ENCODE results near the gene ATRX. TPM values are rescaled to one million over a fixed set of nuclear protein-coding genes. Genes with fewer than 3 reads are reported as not detected.
"Not testable (repeated sequence)": the region's sequence is repeated elsewhere in the genome, so short reads cannot be mapped to it uniquely, and the experiment has no call there.

The ATRX gene
- polyA plus RNA-seq, 3 donors from 2014 or later: 13.2 to 79.8 (median 25.5) TPM

DNA sequence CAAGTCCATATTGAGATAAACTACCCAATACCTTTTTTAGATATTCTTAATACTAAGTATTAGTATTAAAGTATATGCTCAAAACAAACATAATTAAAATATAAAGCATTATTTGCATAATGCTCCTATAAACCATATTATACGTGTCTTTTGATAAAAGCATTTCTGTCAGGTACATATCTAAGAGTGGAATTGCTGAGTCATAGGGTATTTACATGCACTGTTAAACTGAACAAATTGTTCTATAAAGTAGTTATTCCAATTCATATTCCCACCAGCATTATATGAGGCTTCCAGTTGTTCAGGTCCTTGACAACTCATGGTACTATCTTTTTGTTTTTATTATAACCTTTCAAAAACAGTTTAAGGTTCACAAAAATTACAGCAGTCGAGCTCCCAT lies 224.6 kb downstream of the ATRX start:
- peaks cover 0 to 2% (median 0%) of the 10 kb centered on the region in 6 donors for H3K9me3 Mint-ChIP-seq
- peaks cover 3 to 15% (median 10%) of the 10 kb centered on the region in 3 donors for H3K36me3 Mint-ChIP-seq
- H3K27me3 Mint-ChIP-seq (ENCODE audit: low read depth in 3 of 3): peaks cover 2 to 7% (median 3%) of the 10 kb centered on the region in 3 donors
- no peak overlapping the region for H3K4me3 Mint-ChIP-seq
- H3K27ac Mint-ChIP-seq: no peak overlapping the region
- DNase-seq: no peak
- H3K4me1 Mint-ChIP-seq: peaks cover 7 to 8% of the 10 kb centered on the region in 2 donors

DNA sequence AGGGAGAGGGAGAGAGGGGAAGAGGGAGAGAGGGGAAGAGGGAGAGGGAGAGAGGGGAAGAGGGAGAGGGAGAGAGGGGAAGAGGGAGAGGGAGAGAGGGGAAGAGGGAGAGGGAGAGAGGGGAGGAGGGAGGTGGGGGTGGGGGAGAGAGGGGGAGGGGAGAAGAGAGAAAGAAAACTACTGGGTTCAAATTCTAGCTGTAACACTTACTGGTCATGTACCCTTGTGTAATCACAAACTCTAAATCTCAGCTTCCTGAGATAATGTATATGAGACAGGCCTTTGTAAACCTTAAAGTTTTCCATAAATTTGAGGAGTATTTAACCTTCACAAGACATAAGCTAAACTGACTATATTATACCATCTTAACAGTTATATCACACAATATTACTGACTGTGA lies 229.7 kb downstream of the ATRX start:
- H3K4me3 Mint-ChIP-seq: no peak overlapping the region
- H3K27ac Mint-ChIP-seq: no peak overlapping the region
- H3K4me1 Mint-ChIP-seq: no peaks in the 10 kb centered on the region
- peaks cover 3 to 9% (median 9%) of the 10 kb centered on the region in 3 donors for H3K36me3 Mint-ChIP-seq
- H3K27me3 Mint-ChIP-seq (ENCODE audit: low read depth in 3 of 3): peaks cover 3 to 6% (median 4%) of the 10 kb centered on the region in 3 donors
- no peak for DNase-seq
- no peaks in the 10 kb centered on the region for H3K9me3 Mint-ChIP-seq

DNA sequence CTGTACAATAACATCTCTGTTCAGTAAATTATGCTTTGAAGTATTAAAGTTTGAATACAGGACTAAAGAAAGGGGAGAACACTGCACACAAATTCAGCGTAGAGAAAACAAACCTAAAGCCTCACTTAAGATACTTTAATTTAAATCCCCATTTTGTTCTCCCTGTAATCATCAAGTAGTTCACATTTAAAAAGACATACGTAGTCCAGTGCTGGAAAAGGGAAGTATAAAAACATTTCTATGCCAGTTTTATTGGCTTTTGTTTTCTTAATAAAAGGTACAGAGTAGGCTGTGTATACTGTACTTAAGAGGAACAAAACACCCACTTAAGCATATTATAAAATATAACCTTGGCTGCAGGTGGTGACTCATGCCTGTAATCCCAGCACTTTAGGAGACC lies 237.3 kb downstream of the ATRX start:
- Mint-ChIP-seq H3K27ac (no peak overlapping the region), H3K9me3 (peaks cover 0 to 3% (median 0%) of the 10 kb centered on the region in 6 donors)
- DNase-seq: no peak

DNA sequence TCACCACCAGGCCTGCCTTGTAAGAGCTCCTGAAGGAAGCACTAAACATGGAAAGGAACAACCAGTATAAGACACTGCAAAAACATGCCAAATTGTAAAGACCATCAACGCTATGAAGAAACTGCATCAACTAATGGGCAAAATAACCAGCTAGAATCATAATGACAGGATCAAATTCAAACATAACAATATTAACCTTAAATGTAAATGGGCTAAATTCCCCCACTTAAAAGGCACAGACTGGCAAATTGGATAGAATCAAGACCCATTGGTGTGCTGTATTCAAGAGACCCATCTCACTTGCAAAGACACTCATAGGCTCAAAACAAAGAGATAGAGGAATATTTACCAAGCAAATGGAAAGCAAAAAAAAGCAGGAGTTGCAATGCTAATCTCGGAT lies 246.2 kb downstream of the ATRX start:
- not testable (repeated sequence) for DNase-seq; H3K4me3 Mint-ChIP-seq; H3K27ac Mint-ChIP-seq; H3K27me3 Mint-ChIP-seq (ENCODE audit: low read depth in 3 of 3); H3K4me1 Mint-ChIP-seq; H3K9me3 Mint-ChIP-seq
- H3K36me3 Mint-ChIP-seq: peaks cover 0 to 26% (median 25%) of the 10 kb centered on the region in 3 donors

More for the DNA sequence above, 237.3 kb downstream of the ATRX start:
- Mint-ChIP-seq H3K36me3 (peaks cover 4 to 7% (median 4%) of the 10 kb centered on the region in 3 donors), H3K4me3 (no peak overlapping the region), H3K27me3 (ENCODE audit: low read depth in 3 of 3) (peaks cover 0 to 3% (median 2%) of the 10 kb centered on the region in 3 donors), H3K4me1 (no peaks in the 10 kb centered on the region)

DNA sequence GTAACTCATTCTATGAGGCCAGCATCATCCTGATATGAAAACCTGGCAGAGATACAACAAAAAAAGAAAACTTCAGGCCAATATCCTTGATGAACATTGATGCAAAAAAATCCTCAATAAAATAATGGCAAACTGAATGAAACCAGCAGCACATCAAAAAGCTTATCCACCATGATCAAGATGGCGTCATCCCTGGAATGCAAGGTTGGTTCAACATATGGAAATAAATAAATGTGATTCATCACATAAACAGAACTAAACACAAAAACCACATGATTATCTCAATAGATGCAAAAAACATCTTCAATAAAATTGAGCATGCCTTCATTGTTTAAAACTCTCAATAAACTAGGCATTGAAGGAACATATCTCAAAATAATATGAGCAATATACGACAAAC lies 254.8 kb downstream of the ATRX start:
- not testable (repeated sequence) for H3K27me3 Mint-ChIP-seq (ENCODE audit: low read depth in 3 of 3); DNase-seq; H3K27ac Mint-ChIP-seq; H3K4me3 Mint-ChIP-seq
- Mint-ChIP-seq H3K4me1 (peaks cover 14 to 18% of the 10 kb centered on the region in 2 donors), H3K9me3 (peaks cover 0 to 13% (median 8%) of the 10 kb centered on the region in 6 donors), H3K36me3 (peaks cover 16 to 37% (median 21%) of the 10 kb centered on the region in 3 donors)

DNA sequence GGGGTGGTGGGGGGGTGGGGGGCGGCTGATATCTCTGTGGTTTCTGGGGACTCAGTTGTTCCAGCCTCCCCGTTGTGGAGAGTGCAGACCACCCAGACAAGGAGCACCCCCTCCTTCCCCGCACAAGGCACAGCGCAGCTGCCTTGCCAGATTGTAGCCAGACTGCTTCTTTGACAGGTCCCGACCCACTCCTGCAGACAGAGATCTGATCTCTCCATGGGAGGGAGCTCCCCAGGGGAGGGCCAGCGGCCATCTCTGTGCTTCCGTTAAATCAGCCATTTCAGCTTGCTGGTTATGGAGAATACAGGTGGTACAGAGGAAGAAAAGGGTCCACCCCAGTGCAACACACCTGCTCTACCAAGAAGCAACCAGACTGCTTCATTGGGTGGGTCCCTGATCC lies 258.0 kb downstream of the ATRX start:
- Mint-ChIP-seq H3K4me3 (no peak overlapping the region), H3K4me1 (peaks cover 14 to 18% of the 10 kb centered on the region in 2 donors), H3K9me3 (peaks cover 0 to 13% (median 8%) of the 10 kb centered on the region in 6 donors), H3K27ac (no peak overlapping the region), H3K36me3 (peaks cover 16 to 35% (median 21%) of the 10 kb centered on the region in 3 donors), H3K27me3 (ENCODE audit: low read depth in 3 of 3) (peaks cover 0 to 8% (median 1%) of the 10 kb centered on the region in 3 donors)
- no peak for DNase-seq

DNA sequence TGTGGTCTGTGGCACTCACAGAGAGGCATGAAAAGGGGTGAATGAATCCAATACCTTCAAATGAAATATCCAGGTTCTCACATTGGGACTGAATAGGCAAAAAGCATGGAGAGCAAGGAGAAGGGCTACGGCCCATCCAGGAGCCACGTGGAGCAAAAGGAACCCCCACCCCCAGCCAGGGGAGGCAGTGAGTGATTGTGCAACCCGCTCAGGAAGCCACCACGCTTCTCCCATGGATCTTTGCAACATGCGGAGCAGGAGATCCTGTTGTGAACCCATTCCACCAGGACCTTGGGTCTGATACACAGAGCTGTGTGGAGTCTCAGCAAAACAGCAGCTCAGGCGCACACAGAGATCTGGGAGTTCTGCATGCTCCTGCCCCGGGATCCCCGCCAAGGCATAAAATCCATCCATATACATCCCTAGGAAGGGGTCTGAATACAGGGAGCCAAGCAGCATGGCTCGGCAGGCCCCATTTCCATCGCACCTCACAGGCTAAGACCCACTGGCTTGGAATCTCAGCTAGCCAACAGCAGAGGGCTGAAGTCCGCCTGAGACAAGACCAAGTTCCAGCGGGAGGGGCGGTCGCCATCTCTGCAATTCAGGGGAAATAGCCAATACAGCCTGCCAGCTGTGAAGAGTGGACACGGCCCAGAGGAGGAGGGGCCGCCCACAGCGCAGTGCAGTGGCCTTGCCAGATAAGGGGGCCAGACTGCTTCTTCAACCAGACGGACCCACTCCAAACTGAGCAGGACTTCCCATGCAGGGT lies 258.6 kb downstream of the ATRX start:
- H3K27me3 Mint-ChIP-seq (ENCODE audit: low read depth in 3 of 3): peaks cover 0 to 6% (median 1%) of the 10 kb centered on the region in 3 donors
- DNase-seq: no peak
- peaks cover 14 to 18% of the 10 kb centered on the region in 2 donors for H3K4me1 Mint-ChIP-seq
- H3K27ac Mint-ChIP-seq: no peak overlapping the region
- H3K9me3 Mint-ChIP-seq: peaks cover 0 to 13% (median 8%) of the 10 kb centered on the region in 6 donors
- H3K4me3 Mint-ChIP-seq: no peak overlapping the region
- peaks cover 16 to 31% (median 21%) of the 10 kb centered on the region in 3 donors for H3K36me3 Mint-ChIP-seq

DNA sequence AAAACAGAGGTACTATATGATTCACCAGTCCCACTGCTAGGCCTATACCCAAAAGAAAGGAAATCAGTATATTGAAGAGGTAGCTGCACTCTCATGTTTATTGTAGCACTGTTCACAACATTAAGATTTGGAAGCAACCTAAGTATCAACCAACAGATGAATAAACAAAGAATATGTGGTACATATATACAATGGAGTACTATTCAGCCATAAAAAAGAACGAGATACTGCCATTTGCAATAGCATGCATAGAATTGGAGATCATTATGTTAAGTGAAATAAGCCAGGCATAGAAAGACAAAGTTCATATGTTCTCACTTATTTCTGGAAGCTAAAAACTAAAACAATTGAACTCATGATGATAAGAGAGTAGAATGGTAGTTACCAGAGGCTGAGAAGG lies 266.3 kb downstream of the ATRX start:
- peaks cover 10 to 33% (median 15%) of the 10 kb centered on the region in 3 donors for H3K36me3 Mint-ChIP-seq
- no peak overlapping the region for H3K27ac Mint-ChIP-seq
- DNase-seq: no peak
- H3K27me3 Mint-ChIP-seq (ENCODE audit: low read depth in 3 of 3): peaks cover 0 to 4% (median 0%) of the 10 kb centered on the region in 3 donors
- peaks cover 3 to 13% of the 10 kb centered on the region in 2 donors for H3K4me1 Mint-ChIP-seq
- no peaks in the 10 kb centered on the region for H3K9me3 Mint-ChIP-seq
- no peak overlapping the region for H3K4me3 Mint-ChIP-seq

DNA sequence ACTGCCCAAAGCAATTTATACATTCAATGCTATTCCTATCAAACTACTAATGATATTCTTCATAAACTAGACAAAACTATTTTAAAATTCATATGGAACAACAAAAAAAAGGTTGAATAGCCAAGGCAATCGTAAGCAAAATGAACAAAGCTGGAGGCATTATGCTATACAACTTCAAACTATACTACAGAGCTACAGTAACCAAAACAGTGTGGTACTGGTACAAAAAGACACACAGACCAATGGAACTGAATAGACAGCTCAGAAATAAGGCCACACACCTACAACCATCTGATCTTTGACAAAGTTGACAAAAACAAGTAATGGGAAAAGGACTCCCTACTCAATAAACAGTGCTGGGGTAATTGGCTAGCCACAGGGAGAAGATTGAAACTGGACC lies 271.8 kb downstream of the ATRX start:
- H3K4me1 Mint-ChIP-seq: peaks cover 3 to 13% of the 10 kb centered on the region in 2 donors
- H3K27me3 Mint-ChIP-seq (ENCODE audit: low read depth in 3 of 3): peaks cover 0 to 8% (median 3%) of the 10 kb centered on the region in 3 donors
- H3K4me3 Mint-ChIP-seq: no peak overlapping the region
- no peaks in the 10 kb centered on the region for H3K9me3 Mint-ChIP-seq
- H3K27ac Mint-ChIP-seq: no peak overlapping the region
- H3K36me3 Mint-ChIP-seq: peaks cover 10 to 40% (median 20%) of the 10 kb centered on the region in 3 donors
- DNase-seq: no peak

DNA sequence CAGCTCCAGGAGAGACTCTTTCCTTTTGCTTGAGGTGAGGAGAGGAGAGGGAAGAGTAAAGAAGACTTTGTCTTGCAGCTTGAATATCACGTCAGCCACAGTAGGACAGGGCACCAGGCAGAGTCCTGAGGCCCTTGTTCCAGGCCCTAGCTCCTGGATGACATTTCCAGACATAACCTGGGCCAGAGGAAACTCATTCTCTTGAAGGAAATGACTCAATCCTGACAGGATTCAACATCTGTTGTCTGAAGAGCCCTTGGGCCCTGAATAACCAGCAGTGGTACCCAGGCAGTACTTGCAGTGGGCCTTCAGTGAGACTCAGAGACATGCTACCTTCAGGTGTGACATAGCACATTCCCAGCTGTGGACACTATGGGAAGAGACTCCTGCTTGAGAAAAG lies 276.0 kb downstream of the ATRX start:
- no peaks in the 10 kb centered on the region for H3K4me1 Mint-ChIP-seq
- no peak for DNase-seq
- peak overlapping the region in 1 of 6 donors; percentile 12 for H3K27ac Mint-ChIP-seq
- peaks cover 4 to 26% (median 16%) of the 10 kb centered on the region in 3 donors for H3K36me3 Mint-ChIP-seq
- no peak overlapping the region for H3K4me3 Mint-ChIP-seq
- peaks cover 3 to 6% (median 3%) of the 10 kb centered on the region in 3 donors for H3K27me3 Mint-ChIP-seq (ENCODE audit: low read depth in 3 of 3)
- H3K9me3 Mint-ChIP-seq: no peaks in the 10 kb centered on the region

DNA sequence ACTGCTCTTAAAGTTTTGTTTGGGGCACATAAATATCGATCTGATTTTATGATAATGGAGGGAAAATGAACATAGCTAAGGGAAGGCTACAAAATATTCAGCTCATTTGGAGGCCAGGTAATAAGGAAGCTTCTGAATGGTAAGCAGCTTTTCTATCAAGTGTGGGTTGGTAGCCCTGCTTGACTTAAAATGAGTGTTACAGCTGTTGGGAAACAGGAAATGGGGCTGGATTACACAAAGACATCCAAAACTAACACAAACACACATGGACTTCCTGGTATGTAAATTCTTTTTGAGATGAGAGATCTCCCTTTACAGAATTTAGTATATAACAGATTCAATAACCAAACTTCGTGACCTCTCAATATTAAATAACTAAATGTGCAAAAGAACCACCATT lies 280.8 kb downstream of the ATRX start:
- peaks cover 0 to 3% (median 0%) of the 10 kb centered on the region in 3 donors for H3K36me3 Mint-ChIP-seq
- H3K4me1 Mint-ChIP-seq: peaks cover 0 to 6% of the 10 kb centered on the region in 2 donors
- H3K27ac Mint-ChIP-seq: peak overlapping the region in 4 of 6 donors; percentile 6 to 73 (median 42)
- no peak overlapping the region for H3K4me3 Mint-ChIP-seq
- no peak for DNase-seq
- H3K27me3 Mint-ChIP-seq (ENCODE audit: low read depth in 3 of 3): peaks cover 0 to 7% (median 6%) of the 10 kb centered on the region in 3 donors
- no peaks in the 10 kb centered on the region for H3K9me3 Mint-ChIP-seq

DNA sequence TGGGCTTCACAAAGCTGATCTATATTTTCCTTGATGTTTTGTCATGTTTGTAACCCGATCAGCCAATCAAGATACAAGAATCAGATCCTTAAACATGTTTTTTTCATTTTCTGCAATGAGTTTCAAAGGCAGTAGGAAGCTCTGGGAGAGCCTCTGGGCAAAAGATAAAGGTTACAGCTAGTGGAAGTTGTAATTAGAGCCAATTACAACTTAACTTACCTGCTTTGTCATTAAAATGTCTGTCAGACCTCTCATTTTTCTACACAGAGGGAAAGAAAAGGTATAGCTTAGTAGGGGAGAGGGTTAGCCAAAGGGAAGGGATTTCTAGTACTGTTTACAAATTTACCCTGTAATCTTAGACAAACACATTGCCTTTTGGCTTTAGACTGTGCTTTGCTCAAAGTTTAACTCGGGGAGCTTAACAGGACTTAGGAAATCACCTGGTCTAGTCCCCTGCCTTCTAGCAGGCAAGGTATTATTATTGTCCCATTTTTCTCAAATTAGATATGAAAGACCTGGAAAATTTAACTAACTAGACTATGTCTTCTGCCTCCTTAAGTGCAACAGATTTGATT lies 283.0 kb downstream of the ATRX start:
- H3K4me3 Mint-ChIP-seq: no peak overlapping the region
- DNase-seq: no peak
- H3K4me1 Mint-ChIP-seq: peaks cover 0 to 6% of the 10 kb centered on the region in 2 donors
- peaks cover 0 to 7% (median 3%) of the 10 kb centered on the region in 3 donors for H3K27me3 Mint-ChIP-seq (ENCODE audit: low read depth in 3 of 3)
- H3K27ac Mint-ChIP-seq: peak overlapping the region in 3 of 6 donors; percentile 33 to 70 (median 35)
- no peaks in the 10 kb centered on the region for H3K36me3 Mint-ChIP-seq
- no peaks in the 10 kb centered on the region for H3K9me3 Mint-ChIP-seq

DNA sequence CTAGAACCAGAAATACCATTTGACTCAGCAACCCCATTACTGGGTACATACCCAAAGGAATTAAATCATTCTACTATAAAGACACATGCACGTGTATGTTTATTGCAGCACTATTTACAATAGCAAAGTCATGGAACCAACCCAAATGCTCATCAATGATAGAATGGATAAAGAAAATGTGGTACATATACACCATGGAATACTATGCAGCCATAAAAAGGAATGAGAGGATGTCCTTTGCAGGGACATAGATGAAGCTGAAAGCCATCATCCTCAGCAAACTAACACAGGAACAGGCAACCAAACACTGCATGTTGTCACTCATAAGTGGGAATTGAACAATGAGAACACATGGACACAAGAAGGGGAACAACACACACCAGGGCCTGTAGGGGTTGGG lies 285.9 kb downstream of the ATRX start:
- not testable (repeated sequence) for H3K9me3 Mint-ChIP-seq; DNase-seq; H3K4me3 Mint-ChIP-seq; H3K4me1 Mint-ChIP-seq; H3K27me3 Mint-ChIP-seq (ENCODE audit: low read depth in 3 of 3); H3K36me3 Mint-ChIP-seq; H3K27ac Mint-ChIP-seq
